NCI-H345 treated with DMSO at 0.1 percent for 48 hours (cell line): ENCODE data around the gene IRF4.

Experiments used
- DNase-seq: peaks from one replicate; lab custom pipeline; 2025; ENCODE audit not compliant: unreplicated experiment; lab: John Stamatoyannopoulos, UW

Gene IRF4

DNA sequence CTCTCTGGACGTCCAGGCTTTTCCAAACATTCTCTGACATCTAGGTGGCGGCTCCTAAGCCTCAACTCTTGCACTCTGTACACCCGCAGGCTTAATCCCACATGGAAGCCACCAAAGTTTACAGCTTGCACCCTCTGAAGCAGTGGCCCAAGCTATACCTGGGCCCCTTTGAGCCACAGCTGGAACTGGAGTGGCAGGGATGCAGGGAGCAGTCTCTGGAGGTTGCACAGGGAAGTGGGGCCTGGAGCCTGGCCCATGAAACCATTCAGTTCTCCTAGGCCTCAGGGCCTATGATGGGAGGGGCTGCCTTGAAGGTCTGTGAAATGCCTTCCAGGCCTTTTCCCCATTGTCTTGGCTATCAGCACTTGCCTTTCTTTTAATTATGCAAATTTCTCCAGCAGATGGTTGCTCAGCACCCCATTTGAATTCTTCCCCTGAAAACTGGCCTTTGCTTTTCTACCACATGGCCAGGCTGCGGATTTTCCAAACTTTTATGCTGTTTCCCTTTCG is 64.9 kb downstream of the IRF4 start:
- no peak for DNase-seq

GRCh38 chr6:456887-457286 is 65.3 kb downstream of the IRF4 start:
- no peak for DNase-seq
